ENCODE data around the gene TMEM235.

Gene TMEM235

DNA sequence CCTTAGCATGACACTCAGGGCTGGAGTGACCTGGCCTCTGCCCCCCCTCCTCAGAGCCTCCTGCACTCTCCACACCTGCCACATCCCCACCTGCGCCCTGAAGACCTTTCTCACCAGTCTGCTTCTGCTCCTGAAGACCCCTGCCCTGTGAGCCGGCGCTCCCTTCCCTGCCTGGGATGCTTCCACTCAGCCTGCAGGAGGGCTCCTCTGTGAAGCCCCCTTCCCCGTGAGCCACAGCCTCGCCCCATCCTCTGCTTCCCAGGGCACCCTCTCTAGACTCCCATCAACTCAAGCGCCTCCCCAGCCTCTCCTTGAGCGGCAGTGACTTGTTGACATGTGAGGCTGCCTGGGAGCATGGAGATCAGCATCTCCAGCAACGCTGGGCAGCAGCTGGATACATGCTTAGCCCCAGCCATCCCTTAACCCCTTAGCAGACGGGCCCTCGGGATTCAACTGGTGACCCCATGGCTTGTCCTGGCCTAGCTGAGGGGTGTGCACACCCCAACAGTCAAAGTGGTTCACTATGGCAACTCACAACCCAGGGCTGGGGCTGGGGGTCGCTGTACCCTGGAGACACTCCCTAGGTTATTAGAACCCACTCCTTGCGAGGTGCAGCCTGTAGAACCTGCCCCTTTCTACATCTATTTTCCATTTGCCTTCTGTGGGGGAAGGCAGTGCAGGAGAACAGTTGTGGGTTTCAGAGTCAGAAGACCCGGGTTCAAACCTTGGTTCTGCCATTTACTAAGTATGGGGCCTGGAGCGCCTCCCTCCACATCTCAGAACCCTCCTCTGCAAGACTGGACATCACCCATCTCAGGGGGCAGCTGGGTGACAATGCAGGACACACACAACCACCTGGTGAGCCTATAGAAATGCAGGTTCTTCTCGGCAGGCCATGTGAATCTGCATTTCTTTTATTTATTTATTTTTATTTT, 21.5 kb downstream of the TMEM235 start:
- no peak overlapping the region for H3K4me3 ChIP-seq (ENCODE audit: low read depth, low read length)

GRCh38 chr17:78253636-78253945, 22.2 kb downstream of the TMEM235 start:
- peak overlapping the region; percentile 76 for H3K4me3 ChIP-seq (ENCODE audit: low read depth, low read length)

More for the DNA sequence above, 21.5 kb downstream of the TMEM235 start:
- TF ChIP-seq, protein P1, sequence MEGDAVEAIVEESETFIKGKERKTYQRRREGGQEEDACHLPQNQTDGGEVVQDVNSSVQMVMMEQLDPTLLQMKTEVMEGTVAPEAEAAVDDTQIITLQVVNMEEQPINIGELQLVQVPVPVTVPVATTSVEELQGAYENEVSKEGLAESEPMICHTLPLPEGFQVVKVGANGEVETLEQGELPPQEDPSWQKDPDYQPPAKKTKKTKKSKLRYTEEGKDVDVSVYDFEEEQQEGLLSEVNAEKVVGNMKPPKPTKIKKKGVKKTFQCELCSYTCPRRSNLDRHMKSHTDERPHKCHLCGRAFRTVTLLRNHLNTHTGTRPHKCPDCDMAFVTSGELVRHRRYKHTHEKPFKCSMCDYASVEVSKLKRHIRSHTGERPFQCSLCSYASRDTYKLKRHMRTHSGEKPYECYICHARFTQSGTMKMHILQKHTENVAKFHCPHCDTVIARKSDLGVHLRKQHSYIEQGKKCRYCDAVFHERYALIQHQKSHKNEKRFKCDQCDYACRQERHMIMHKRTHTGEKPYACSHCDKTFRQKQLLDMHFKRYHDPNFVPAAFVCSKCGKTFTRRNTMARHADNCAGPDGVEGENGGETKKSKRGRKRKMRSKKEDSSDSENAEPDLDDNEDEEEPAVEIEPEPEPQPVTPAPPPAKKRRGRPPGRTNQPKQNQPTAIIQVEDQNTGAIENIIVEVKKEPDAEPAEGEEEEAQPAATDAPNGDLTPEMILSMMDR (IDR thresholded peaks at IDR 0.05; ENCODE audit: low read depth, low read length), result no peak

GRCh38 chr17:78253946-78254672, 22.7 kb downstream of the TMEM235 start:
- TF ChIP-seq, protein P1 (IDR thresholded peaks at IDR 0.05; ENCODE audit: low read depth, low read length), result no peak
- peak overlapping the region; percentile 76 for H3K4me3 ChIP-seq (ENCODE audit: low read depth, low read length)

DNA sequence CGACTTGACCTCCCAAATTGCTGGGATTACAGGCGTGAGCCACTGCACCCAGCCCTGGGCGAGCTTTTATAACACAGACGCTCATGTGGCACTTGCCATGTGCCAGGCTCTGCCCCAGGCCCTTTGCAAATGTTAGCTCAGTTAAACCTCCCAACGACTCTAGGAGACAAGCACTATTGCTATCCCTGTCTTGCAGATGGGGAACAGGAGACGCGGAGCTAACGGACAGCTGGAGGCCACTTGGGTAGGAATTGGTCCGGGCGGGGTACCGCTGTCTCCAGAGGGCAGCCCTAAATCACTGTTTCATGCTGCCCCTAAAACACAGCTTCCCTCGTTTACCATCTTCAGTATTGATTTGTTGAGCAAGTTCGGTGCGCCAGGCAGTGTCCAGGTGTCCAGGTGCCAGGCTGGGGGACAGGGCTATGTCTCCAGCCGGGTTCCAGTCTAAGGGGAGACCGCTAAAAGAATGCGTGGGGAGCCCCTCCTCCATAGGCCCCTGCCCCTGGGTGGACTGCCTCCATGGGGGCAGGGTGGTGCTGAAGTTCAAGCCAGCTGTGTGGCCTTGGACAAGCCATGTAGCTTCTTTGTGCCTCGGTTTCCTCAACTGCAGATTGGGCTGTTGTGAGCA, 23.7 kb downstream of the TMEM235 start:
- H3K4me3 ChIP-seq (ENCODE audit: low read depth, low read length), result no peak overlapping the region
- TF ChIP-seq, protein P1 (IDR thresholded peaks at IDR 0.05; ENCODE audit: low read depth, low read length), result no peak

GRCh38 chr17:78255953-78256706, 24.7 kb downstream of the TMEM235 start:
- TF ChIP-seq, protein P1 (IDR thresholded peaks at IDR 0.05; ENCODE audit: low read depth, low read length), result no peak

DNA sequence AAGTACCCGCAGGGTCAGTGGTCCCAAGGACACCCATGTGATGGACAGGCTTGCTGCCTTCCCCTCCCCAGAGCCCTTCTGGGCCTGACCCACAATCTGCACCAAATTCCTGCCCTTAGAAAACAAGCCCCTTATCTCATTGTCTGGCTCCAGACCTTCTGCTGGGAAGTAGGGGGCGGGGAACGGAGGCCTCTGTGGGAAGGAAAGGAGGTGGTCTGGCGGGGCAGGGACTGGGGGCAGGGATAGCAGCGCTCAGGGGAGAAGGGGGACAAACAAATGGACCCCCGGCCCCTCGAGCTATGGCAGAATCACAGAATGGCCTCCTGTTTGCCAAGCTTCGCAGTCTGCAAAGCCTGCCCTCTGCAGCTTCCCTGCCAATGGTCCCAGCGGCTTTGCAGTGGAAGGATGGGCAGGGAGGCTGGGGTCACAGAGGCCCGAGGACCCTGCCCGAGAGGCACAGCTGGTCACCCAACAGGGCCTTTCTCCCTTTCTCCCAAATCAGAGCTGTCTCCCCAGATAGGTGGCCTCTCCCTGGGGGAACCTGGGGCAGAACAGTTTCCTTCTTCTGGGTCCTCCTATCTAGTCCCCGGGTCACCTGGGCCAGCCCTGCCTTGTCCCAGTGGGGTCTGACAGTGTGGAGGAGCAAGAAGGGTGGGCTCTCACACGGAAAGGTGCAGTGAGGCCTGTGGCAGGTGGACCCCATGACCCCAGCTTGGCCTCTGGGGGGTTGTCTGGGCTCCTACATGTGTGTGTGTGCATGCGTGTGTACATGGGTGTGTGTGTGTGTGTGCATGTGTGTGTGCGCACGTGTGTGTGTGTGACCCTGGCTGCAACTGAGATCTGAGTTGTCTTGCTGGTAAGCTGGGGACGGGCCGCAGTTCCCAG, 25.5 kb downstream of the TMEM235 start:
- TF ChIP-seq, protein P1 (IDR thresholded peaks at IDR 0.05; ENCODE audit: low read depth, low read length), result no peak
- no peak overlapping the region for H3K4me3 ChIP-seq (ENCODE audit: low read depth, low read length)

More at GRCh38 chr17:78255953-78256706, 24.7 kb downstream of the TMEM235 start:
- no peak overlapping the region for H3K4me3 ChIP-seq (ENCODE audit: low read depth, low read length)

All from WI38 (cell line).